ENCODE measurements around the gene POLDIP2.

The POLDIP2 gene

GRCh38 chr17:28346199-28346580, 11.1 kb downstream of the POLDIP2 start:
- H3K9ac ChIP-seq (ENCODE audit: insufficient read length, low read depth): peak overlapping the region; percentile 2
- H3K9me3 ChIP-seq (ENCODE audit: insufficient read depth, low read length): no peaks in the 10 kb centered on the region
- TF ChIP-seq SUZ12 (IDR thresholded peaks at IDR 0.05; ENCODE audit: extremely low read depth, insufficient read depth, insufficient read length): no peak
- TF ChIP-seq YY1 (IDR thresholded peaks at IDR 0.05; ENCODE audit: insufficient read depth, insufficient read length): no peak
- no peak for TF ChIP-seq ZNF274 (IDR thresholded peaks at IDR 0.05; ENCODE audit: low read depth, low read length)
- DNase-seq (ENCODE audit: low read depth, low spot score): peak; percentile 42
- H3K27me3 ChIP-seq (ENCODE audit: insufficient read depth, insufficient read length): no peaks in the 10 kb centered on the region
- no peak overlapping the region for H3K4me3 ChIP-seq (ENCODE audit: insufficient read length, low read depth)
- peaks cover 99% of the 10 kb centered on the region for H3K36me3 ChIP-seq (ENCODE audit: insufficient read depth, insufficient read length, low read length)
- peaks cover 6% of the 10 kb centered on the region for H3K4me1 ChIP-seq (ENCODE audit: insufficient read depth, insufficient read length)

GRCh38 chr17:28345419-28346198, 11.7 kb downstream of the POLDIP2 start:
- no peak for TF ChIP-seq ZNF274 (IDR thresholded peaks at IDR 0.05; ENCODE audit: low read depth, low read length)
- TF ChIP-seq SUZ12 (IDR thresholded peaks at IDR 0.05; ENCODE audit: extremely low read depth, insufficient read depth, insufficient read length): no peak
- no peak for TF ChIP-seq YY1 (IDR thresholded peaks at IDR 0.05; ENCODE audit: insufficient read depth, insufficient read length)
- H3K36me3 ChIP-seq (ENCODE audit: insufficient read depth, insufficient read length, low read length): peaks cover 99% of the 10 kb centered on the region
- peaks cover 6% of the 10 kb centered on the region for H3K4me1 ChIP-seq (ENCODE audit: insufficient read depth, insufficient read length)
- no peak for DNase-seq (ENCODE audit: low read depth, low spot score)
- H3K9me3 ChIP-seq (ENCODE audit: insufficient read depth, low read length): no peaks in the 10 kb centered on the region
- H3K9ac ChIP-seq (ENCODE audit: insufficient read length, low read depth): peak overlapping the region; percentile 2
- H3K27me3 ChIP-seq (ENCODE audit: insufficient read depth, insufficient read length): no peaks in the 10 kb centered on the region
- H3K4me3 ChIP-seq (ENCODE audit: insufficient read length, low read depth): no peak overlapping the region

DNA sequence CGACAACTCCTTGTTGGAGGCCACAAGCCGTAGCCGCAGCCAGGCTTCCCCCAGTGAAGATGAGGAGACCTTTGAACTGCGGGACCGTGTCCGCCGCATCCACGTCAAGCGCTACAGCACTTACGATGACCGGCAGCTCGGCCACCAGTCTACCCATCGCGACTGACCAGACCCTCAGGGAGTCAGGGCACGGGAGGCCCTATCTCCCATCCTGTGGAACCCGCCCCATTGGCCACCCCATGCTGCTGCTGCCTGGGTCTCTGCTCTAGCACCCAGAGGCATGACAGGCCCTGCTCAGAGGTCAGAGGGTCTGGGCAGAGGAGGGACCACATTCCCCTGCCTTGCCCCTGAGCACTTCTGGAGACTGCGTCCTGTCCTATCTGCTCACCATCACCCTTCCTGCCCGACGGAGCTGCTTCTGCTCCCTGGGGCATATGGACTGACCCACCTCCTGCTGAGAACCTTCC, 12.9 kb downstream of the POLDIP2 start:
- Histone ChIP-seq H3K9ac (ENCODE audit: insufficient read length, low read depth) (no peak overlapping the region), H3K4me3 (ENCODE audit: insufficient read length, low read depth) (no peak overlapping the region), H3K27me3 (ENCODE audit: insufficient read depth, insufficient read length) (no peaks in the 10 kb centered on the region), H3K36me3 (ENCODE audit: insufficient read depth, insufficient read length, low read length) (peaks cover 98% of the 10 kb centered on the region), H3K9me3 (ENCODE audit: insufficient read depth, low read length) (no peaks in the 10 kb centered on the region), H3K4me1 (ENCODE audit: insufficient read depth, insufficient read length) (peaks cover 6% of the 10 kb centered on the region)
- DNase-seq (ENCODE audit: low read depth, low spot score): no peak
- no peak for TF ChIP-seq YY1 (IDR thresholded peaks at IDR 0.05; ENCODE audit: insufficient read depth, insufficient read length)
- no peak for TF ChIP-seq ZNF274 (IDR thresholded peaks at IDR 0.05; ENCODE audit: low read depth, low read length)
- TF ChIP-seq SUZ12 (IDR thresholded peaks at IDR 0.05; ENCODE audit: extremely low read depth, insufficient read depth, insufficient read length): no peak

DNA sequence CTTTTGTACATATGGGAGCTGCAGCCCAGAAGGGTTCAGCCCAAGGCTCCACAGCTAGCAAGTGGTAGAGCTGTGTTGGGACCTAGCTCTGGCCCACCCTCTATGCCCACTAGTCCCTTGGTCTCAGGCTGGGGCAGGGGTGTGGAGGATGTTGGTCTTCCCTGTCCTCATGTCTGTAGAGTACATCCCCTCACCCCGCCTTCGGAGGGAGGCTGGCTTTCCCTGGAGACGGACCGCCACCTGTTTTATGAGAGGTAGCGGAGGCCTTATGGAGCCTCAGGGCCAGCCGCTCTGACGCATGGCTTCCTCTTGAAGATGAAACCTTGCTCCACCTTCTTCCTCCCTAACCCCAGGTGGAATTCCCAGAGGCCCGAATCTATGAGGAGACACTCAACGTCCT, 13.3 kb downstream of the POLDIP2 start:
- Histone ChIP-seq H3K4me1 (ENCODE audit: insufficient read depth, insufficient read length) (peaks cover 6% of the 10 kb centered on the region), H3K36me3 (ENCODE audit: insufficient read depth, insufficient read length, low read length) (peaks cover 98% of the 10 kb centered on the region), H3K9me3 (ENCODE audit: insufficient read depth, low read length) (no peaks in the 10 kb centered on the region), H3K4me3 (ENCODE audit: insufficient read length, low read depth) (no peak overlapping the region), H3K9ac (ENCODE audit: insufficient read length, low read depth) (no peak overlapping the region), H3K27me3 (ENCODE audit: insufficient read depth, insufficient read length) (no peaks in the 10 kb centered on the region)
- TF ChIP-seq YY1 (IDR thresholded peaks at IDR 0.05; ENCODE audit: insufficient read depth, insufficient read length) (no peak), ZNF274 (IDR thresholded peaks at IDR 0.05; ENCODE audit: low read depth, low read length) (no peak), SUZ12 (IDR thresholded peaks at IDR 0.05; ENCODE audit: extremely low read depth, insufficient read depth, insufficient read length) (no peak)
- no peak for DNase-seq (ENCODE audit: low read depth, low spot score)

DNA sequence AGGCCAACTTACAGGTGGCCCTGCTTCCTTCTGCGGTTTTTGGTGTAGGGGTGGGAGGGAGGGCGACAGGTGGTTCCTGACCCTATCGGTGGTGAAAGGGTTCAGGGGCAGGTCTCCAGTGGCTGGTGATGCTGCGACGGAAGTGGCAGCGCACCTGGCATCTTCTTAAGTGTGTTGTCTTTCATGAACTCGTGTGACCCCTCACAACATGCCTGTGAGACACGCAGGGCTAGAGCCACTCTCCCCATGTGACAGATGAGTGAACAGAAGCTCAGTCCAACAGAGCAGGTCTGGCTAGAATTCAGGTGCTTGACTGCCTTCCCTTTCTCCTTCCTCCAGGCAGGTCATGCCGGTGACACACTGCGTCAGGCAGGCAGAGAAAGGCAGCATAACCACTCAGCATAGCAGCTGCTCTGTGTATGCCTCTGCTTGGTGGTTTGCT, 13.8 kb downstream of the POLDIP2 start:
- no peak for DNase-seq (ENCODE audit: low read depth, low spot score)
- no peaks in the 10 kb centered on the region for H3K9me3 ChIP-seq (ENCODE audit: insufficient read depth, low read length)
- H3K4me1 ChIP-seq (ENCODE audit: insufficient read depth, insufficient read length): peaks cover 6% of the 10 kb centered on the region
- TF ChIP-seq ZNF274 (IDR thresholded peaks at IDR 0.05; ENCODE audit: low read depth, low read length) (no peak), SUZ12 (IDR thresholded peaks at IDR 0.05; ENCODE audit: extremely low read depth, insufficient read depth, insufficient read length) (no peak), YY1 (IDR thresholded peaks at IDR 0.05; ENCODE audit: insufficient read depth, insufficient read length) (no peak)
- H3K27me3 ChIP-seq (ENCODE audit: insufficient read depth, insufficient read length): no peaks in the 10 kb centered on the region
- H3K9ac ChIP-seq (ENCODE audit: insufficient read length, low read depth): no peak overlapping the region
- no peak overlapping the region for H3K4me3 ChIP-seq (ENCODE audit: insufficient read length, low read depth)
- H3K36me3 ChIP-seq (ENCODE audit: insufficient read depth, insufficient read length, low read length): peaks cover 96% of the 10 kb centered on the region

GRCh38 chr17:28342313-28342712, 15.0 kb downstream of the POLDIP2 start:
- TF ChIP-seq YY1 (IDR thresholded peaks at IDR 0.05; ENCODE audit: insufficient read depth, insufficient read length) (no peak), ZNF274 (IDR thresholded peaks at IDR 0.05; ENCODE audit: low read depth, low read length) (no peak), SUZ12 (IDR thresholded peaks at IDR 0.05; ENCODE audit: extremely low read depth, insufficient read depth, insufficient read length) (no peak)
- Histone ChIP-seq H3K36me3 (ENCODE audit: insufficient read depth, insufficient read length, low read length) (peaks cover 92% of the 10 kb centered on the region), H3K9ac (ENCODE audit: insufficient read length, low read depth) (no peak overlapping the region), H3K4me3 (ENCODE audit: insufficient read length, low read depth) (no peak overlapping the region), H3K4me1 (ENCODE audit: insufficient read depth, insufficient read length) (peaks cover 3% of the 10 kb centered on the region), H3K9me3 (ENCODE audit: insufficient read depth, low read length) (no peaks in the 10 kb centered on the region), H3K27me3 (ENCODE audit: insufficient read depth, insufficient read length) (no peaks in the 10 kb centered on the region)
- no peak for DNase-seq (ENCODE audit: low read depth, low spot score)

GRCh38 chr17:28341516-28341915, 15.8 kb downstream of the POLDIP2 start:
- no peak overlapping the region for H3K4me3 ChIP-seq (ENCODE audit: insufficient read length, low read depth)
- H3K27me3 ChIP-seq (ENCODE audit: insufficient read depth, insufficient read length): no peaks in the 10 kb centered on the region
- no peak for DNase-seq (ENCODE audit: low read depth, low spot score)
- peaks cover 84% of the 10 kb centered on the region for H3K36me3 ChIP-seq (ENCODE audit: insufficient read depth, insufficient read length, low read length)
- no peak for TF ChIP-seq SUZ12 (IDR thresholded peaks at IDR 0.05; ENCODE audit: extremely low read depth, insufficient read depth, insufficient read length)
- no peak for TF ChIP-seq YY1 (IDR thresholded peaks at IDR 0.05; ENCODE audit: insufficient read depth, insufficient read length)
- no peak for TF ChIP-seq ZNF274 (IDR thresholded peaks at IDR 0.05; ENCODE audit: low read depth, low read length)
- H3K9ac ChIP-seq (ENCODE audit: insufficient read length, low read depth): no peak overlapping the region
- H3K4me1 ChIP-seq (ENCODE audit: insufficient read depth, insufficient read length): no peaks in the 10 kb centered on the region
- H3K9me3 ChIP-seq (ENCODE audit: insufficient read depth, low read length): no peaks in the 10 kb centered on the region

All from NT2/D1 (cell line).